HG02678 (cell line): ENCODE data around the gene WEE1.
"Not testable (repeated sequence)": the region's sequence is repeated elsewhere in the genome, so short reads cannot be mapped to it uniquely, and the experiment has no call there.

ENCODE experiments used
- ATAC-seq: cut with Tn5 transposase; IDR thresholded peaks from one replicate; pipeline ENCODE4 v1.9.1; 2021; ENCODE audit warnings: mild to moderate bottlenecking, moderate library complexity; ENCODE audit not compliant: unreplicated experiment

WEE1 gene

DNA sequence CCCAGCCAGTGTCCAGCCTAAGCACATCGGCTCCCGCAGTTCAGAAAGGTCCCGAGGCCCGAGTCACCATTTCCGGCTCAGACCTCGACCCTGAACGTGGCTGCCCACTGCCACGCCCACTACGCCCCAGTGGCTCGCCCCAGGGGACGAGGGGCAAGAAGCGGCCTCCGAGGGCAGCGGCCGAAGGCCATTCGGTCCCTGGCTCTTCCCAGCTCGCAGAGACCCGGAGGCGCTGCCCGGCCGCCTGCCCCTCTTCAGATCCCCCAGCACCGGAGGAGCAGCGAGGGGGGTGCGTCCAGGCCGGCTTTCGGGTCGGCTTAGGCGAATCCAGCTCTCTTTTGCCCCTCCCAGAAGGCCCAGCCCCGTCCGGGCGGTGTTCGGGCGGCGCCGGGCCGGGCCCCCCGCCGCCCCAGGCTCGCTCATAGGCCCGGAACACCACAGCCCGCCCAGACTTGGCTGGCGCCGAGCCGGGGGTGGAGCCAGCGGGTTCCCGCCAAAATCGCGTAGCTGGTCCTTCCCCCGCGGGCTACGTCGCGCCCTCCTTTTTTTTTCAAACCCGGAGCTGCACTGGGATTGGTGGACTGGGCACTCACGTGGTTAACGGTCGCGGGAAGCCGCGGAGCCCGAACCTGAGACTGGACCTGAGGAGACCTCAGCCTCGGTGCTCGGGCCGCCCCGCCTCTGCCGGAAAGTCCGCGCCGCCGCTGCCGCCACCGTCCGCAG, at the start of gene WEE1:
Gene WEE1 (plus strand): TSS at position 619 of the 723 bp plus-strand sequence. CDS start 264 bp downstream, outside the sequence.
- ATAC-seq: peak; percentile 88

DNA sequence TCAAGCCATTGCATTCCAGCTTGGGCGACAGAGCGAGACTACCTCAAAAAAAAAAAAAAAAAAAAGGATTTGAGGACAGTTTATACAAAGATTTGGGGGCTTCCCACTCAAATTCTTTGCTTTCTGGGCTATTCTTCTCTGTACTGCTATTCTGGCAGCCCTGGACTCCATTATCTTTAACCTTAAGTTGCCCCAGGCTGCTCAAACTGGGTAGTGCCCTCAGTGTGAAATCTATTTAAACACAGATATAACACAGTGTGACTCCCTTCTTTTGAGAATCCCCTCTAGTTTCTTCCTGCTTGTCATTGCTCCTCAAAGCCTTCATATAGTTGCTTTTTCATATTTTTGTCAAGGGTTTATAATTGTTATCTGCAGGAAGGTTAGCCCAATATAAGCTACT, 49.5 kb upstream of the WEE1 start:
- ATAC-seq: no peak

DNA sequence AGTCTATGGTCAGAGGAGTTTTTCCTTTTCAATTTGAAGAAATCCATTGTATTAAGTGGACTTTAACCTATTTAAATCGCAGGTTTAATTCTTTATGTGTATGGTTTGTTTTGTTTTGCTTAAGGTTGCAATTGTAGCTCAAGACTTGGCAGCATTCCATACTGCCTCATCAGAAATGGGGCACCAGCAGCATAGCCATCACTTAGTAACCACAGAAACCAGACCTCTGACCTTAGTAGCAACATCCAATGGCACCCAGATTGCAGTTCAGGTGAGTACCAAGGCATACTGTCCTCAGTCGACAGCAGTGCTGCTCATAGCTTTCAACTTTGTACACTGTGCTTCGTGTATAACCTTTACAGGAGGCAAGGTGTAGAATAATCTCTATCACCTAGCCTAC, 48.4 kb upstream of the WEE1 start:
- ATAC-seq: no peak

DNA sequence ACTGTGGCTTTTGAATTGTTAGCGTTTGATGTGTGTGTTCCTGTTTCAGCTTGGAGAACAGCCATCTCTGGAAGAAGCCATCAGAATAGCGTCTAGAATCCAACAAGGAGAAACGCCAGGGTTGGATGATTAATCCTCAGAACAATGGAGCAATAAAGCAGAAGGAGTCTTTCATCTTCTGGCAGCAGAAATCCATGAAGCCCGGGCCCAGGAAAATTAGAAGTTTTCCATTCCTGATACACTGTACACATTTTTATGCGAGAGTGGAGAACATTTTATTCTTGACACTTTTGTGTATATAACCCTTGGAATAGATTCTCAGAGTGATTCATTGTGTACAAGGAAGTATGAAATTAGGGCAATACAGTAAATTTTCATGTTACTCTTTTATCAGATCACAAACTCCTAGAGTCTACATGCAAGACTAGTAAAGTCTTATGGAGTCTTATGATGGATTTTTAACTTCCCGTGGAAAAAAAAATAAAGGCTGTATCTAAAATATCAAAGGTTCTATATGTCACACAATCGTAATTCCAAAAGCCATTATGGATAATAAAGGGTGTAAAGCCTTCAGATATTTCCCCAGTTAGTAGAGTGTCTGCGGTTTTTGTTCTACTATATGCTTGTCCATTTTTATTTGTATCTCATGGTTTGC, 45.9 kb upstream of the WEE1 start:
- ATAC-seq: no peak

DNA sequence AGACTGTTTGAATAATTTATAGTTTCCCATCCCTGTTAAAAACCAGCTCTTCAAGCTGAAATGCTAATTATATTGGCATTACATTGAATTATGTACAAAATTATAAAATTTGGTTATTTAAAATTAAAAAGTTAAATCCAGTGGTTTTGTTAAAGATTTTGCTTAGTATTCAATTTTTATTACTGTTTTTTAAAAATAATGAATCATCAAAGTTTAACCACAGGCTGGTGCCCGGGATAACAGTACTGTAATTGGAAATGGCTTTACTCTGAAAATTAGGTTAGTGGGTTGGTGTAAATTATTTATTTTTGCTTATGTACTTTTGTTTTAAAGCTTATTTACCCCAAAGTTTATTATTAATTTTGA, 45.4 kb upstream of the WEE1 start:
- no peak for ATAC-seq

DNA sequence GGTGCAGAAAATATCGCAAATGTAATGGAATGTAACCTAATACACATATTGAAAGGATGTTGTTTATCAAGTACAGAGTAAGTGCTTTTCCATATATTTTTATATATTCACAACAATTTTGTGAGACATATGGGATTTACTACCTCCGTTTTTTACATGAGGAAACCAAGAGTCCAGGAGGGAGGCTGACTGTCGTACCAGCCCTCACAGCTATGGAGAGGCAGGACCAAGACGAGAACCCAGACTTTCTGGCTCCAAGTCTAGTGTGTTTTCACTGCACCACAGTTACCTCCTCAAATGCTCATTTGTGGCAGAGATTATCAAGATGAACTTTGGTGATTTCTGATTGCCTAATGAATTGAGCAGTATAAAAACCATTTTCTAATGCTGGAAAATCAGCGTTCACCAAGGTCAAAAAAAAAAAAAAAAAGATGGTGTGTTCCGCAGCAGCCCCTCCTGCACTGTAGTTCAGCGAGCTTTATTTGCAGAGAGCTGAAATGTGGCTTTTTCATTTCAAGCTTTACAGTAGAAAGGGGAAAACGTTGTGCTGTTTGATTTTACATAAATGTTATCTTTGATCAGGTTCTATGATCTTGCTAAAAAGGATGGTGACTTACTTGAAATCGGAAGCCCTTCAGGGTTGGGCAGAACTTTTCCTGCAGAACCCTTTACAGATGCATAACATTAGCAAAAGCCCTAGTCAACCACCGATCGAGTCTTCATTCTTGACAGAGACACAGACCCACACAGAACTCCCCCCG, 44.7 kb upstream of the WEE1 start:
- no peak for ATAC-seq

DNA sequence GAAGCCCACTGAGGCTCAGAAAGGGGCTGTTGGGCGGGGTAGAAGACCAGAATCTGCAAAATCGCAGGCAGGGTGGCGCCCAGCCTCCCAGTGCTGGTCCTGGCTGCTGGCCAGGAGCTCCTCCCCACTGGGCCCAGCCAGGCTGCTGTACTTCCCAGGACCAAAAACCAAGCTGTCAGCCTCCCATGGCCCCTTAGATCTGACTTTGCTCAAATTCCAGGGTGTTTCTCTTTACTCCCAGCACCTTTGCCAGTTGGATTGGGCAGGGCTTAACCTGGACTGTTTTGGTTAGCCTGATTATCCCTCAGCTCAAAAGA, 44.2 kb upstream of the WEE1 start:
- ATAC-seq: no peak

DNA sequence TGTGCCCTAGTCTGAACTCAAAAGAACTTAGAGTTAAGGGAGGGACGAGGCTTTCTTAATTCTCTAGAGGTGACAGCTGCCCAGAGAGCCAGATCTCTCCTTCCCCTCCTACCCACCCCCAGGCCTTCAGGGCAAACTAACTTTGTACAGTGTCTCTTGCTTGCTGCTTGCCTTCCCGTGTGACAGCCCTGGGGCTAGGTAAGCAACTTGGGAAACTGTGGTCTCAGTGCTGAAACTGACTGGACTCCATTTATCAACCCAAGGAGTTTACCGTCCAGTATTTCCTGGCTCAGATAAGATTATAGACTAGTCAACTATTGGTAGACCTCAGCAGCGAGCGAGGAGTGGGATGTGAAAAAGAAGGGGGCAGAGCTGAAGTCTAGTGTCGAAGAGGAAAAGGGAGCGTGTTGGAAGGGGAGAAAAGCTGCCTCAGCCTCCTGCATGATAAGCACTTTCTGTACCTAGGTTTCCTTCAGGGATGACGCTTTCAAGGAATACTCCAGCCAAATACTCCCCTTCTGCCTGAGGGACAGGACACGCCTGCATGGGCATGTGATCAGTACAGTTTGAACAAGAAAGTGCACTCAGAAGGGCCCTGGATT, 43.3 kb upstream of the WEE1 start:
- no peak for ATAC-seq

DNA sequence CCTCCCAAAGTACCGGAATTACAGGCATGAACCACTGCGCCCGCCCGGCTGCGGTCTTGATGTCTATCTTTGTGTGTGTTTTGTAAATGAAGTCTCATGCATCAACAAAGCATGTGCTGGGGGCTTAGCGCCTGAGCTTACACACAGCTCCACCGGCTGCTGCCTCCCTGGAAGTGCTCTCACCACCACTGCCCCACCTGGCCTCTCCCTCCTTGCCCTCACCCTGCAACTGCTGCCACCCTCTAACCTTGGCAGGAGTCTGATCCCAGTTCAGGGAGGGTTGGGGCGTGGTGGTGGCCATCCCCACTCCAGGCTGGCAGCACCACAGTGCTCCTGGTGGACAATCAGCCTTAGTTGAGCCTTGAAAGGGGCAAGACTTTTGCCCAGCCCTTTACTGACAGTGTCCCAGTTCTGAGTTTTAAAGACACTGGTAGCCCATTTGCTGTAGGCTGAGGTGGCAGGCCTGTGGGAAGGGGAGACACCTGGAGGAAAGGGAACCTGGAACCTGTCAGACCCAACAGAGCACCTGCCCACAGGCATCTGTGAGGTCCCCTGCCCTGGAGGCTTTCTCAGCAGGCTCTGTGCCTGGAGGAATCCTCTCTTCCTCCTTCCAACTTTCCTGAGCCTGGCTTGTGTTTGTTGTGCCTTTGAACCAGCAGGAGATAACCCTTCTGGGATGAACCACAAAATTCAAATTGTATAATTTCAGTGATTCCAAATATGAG, 42.4 kb upstream of the WEE1 start:
- no peak for ATAC-seq

DNA sequence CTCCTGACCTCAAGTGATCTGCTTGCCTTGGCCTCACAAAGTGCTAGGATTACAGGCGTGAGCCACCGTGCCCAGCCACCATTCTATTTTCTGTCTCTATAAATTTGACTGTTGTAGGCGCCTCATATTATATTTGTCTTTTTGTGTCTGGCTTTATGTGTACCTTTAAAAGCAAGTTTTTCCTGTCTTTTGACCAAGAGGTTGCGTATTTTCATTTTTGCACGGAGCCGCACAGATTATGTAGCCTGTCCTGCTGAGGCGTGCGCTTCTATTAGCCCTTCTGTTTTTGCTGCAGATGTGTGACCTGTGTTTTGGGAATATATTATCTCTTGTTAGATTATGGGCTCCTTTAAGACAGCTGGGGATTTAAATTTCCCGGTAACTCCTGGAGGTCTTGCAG, 40.4 kb upstream of the WEE1 start:
- ATAC-seq: no peak

DNA sequence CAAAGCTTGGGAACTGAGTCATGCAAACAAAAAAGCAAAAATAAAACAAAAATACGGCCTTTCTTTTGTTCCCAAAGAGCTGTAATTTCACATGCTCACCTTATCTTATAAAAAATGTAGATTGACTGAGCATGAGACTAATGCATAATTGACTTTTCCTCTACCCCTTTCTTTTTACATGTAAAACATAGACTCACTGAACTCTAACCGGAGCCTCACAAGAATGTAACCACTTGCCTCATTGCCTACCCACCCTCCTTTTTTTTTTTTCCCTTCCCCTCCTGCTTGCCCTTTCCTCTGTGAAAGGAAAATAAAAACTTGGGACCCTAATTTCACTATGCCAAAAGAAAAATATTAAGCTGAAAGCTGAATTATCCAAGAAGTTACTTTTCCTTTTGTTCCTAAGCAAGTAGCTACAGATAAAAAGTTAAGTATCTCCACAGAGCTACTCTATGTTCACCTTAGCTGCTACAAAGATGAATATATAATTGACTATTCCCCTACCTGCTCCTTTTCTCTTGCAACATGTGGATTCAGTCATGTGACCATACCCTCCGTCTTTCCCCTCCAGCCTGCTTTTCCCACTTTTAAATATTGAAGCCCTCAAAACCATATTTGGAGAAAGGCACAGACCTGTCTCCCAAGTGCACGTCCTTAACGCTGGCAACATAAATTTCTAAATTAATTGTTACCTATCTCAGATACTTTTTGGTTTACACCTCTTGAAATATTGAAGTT, 39.6 kb upstream of the WEE1 start:
- no peak for ATAC-seq

DNA sequence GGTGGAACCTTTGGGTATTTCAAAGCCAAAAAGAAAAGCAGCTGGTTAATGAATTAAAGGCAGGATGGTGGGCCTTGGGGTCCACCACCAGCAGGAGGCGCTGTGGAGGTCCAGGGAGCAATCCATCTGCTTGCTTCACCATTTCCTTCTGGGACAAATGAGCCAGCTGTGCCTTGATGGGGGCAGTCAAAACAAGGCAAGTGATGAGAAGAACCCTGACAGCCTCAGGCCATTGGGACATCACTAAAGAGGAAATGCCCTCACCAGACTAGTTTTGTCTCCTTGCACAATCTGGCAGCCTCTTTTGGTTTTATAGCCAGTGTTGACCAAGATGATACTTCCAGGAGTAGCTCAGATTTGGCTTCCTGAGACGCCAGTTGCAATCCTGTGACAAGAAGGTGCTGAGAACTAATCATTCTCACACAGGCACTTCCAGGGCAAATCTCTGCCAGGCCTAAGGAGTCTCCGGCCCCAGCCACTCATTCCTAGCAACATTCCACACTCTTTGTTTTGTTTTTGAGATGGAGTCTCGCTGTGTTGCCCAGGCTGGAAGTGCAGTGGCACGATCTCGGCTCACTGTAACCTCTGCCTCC, 38.2 kb upstream of the WEE1 start:
- no peak for ATAC-seq

DNA sequence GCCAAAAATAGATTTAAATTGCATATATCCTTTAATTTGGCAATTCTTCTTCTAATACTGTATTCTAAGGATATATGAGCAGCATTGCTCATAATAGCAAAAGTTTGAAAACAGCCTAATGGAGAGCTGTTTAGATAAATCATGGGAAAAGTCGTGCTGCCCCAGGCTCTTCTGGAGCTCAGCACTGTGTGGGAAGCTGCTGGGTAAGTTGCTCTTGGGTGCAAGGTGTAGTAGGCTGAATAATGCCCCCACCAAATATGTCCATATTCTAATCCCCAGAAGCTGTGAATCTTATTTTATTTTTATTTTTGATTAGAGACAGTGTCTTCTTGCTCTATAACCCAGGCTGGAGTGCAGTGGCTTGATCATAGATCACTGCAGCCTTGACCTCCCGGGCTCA, 34.9 kb upstream of the WEE1 start:
- ATAC-seq: no peak

DNA sequence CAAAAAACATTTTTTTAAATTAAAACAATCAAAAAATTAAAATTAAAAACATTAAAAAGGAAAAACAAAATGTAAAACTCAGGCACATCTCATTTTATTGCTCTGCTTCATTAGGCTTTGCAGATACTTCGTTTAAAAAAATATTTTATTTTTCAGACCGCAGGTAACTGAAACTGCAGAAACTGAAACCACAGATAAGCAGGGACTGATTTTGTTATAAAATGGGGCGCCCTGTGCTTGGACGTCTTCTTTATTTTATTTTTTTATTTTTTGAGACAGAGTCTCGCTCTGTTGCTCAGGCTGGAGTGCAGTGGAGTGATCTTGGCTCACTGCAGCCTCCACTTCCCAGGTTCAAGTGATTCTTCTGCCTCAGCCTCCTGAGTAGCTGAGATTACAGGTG, 24.3 kb upstream of the WEE1 start:
- not testable (repeated sequence) for ATAC-seq

DNA sequence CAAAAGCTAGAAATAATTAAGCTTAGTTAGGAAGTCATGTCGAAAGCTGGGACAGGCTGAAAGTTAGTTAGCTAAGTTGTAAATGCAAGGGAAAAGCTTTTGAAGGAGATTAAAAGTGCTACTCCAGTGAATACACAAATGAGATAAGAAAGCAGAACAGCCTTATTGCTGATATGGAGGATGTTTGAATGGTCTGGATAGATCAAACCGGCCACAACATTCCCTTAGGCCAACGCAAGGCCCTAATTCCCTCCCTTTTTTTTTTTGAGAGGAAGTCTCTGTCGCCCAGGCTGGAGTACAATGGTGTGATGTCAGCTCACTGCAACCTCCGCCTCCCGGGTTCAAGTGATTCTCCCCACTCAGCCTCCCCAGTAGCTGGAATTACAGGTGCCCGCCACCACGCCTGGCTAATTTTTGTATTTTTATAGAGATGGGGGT, 23.3 kb upstream of the WEE1 start:
- no peak for ATAC-seq

DNA sequence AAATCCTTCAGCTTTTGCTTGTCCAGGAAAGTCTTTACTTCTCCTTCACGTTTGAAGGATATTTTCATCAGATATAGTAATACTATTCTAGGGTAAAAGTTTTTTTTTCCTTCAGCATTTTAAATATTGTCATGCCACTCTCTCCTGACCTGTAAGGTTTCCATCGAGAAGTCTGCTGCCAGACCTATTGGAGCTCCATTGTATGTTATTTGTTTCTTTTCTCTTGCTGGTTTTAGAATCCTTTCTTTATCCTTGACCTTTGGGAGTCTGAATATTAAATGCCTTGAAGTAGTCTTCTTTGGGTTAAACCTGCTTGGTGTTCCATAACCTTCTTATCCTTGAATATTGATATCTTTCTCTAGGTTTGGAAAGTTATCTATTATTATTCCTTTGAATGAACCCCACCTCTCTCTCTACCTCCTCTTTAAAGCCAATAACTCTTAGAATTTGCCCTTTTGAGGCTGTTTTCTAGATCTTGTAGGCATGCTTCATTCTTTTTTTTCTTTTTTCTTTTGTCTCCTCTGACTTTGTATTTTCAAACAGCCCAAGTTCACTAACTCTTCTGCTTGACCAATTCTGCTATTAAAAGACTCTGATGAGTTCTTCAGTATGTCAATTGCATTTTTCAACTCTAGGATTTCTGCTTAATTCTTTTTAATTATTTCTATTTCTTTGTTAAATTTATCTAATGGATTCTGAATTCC, 12.0 kb upstream of the WEE1 start:
- ATAC-seq: no peak

DNA sequence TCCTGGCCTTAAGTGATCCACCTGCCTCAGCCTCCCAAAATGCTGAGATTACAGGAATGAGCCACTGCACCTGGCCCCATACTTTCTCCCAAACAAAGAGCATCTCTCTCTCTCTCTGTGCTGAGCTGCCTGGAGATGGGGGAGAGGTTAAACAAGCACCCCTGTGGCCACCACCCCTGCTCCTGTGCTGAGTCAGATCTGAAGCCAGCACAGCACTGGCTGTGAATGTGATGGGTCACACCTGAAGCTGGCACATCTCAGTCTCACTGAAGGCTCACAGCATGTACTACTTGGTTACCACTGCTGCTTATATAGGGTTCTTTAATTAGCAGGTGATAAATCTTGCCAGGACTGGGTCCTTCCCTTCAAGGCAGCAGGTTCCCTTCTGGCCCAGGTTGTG, 10.8 kb upstream of the WEE1 start:
- no peak for ATAC-seq

DNA sequence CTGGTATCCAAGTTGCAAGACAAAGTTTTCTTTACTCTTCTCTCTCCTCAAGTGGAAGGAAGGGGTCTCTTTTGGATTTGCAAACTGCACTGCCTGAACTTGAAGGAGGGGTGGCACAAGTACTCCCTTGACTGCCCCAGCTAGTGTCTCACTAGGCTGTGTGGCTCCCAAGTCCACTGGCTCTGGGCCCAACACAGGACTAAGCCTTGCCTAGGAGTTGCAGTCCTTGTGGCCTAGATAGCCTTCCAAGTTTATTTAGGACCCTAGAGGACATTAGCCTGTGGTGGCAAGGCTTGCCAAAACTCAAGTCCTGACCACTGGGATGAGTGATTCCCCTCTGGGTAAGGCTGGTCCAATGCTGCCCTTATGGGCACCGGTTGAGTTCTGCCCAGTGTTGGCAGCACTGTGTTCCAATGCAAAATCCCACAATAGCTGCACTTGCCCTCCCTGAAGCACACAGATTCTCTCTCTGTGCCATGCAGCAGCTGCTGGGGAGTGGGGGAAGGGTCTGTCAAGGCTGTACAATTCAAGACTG, 10.2 kb upstream of the WEE1 start:
- ATAC-seq: no peak
